ENCODE results near the gene KCNAB1. TPM values are rescaled to one million over a fixed set of nuclear protein-coding genes. Genes with fewer than 3 reads are reported as not detected.

The KCNAB1 gene
- total RNA-seq (2022; extraction: Qiagen RNA extraction; ENCODE audit: low read depth): not detected in 5 replicates

GRCh38 chr3:156120528-156121251 is at the start of gene KCNAB1:
KCNAB1 (plus strand) TSS chr3:156120578.

GRCh38 chr3:156554842-156555687 is 434.7 kb downstream of the KCNAB1 start, which contains the start of gene SSR3:
SSR3 (minus strand) TSS chr3:156555117; CDS start chr3:156555089, 28 bp downstream.

Other genes starting within 250 kb of the KCNAB1 start
- 75.2 to 112 TPM (median 93.2 TPM) in 5 replicates for gene GMPS, start 249.9 kb upstream of the KCNAB1 start, total RNA-seq (2022; extraction: Qiagen RNA extraction; ENCODE audit: low read depth)